Colonic mucosa (tissue), 4 donors: ENCODE data around the gene SLC16A7. TPM values are rescaled to one million over a fixed set of nuclear protein-coding genes. Genes with fewer than 3 reads are reported as not detected.

ENCODE experiments used
- DNase-seq: peaks from one replicate; pipeline ENCODE4 v3.0.0-alpha.2; 2020
- H3K27ac ChIP-seq: fragments of 200-600 bp; one replicate; pipeline ENCODE4 v1.8.0; 2021
- H3K27me3 ChIP-seq: fragments of 200-600 bp; one replicate; pipeline ENCODE4 v1.8.0; 2021
- H3K36me3 ChIP-seq: fragments of 200-600 bp; one replicate; pipeline ENCODE4 v1.8.0; 2021
- H3K4me1 ChIP-seq: fragments of 200-600 bp; one replicate; pipeline ENCODE4 v1.8.0; 2021; ENCODE audit warnings: mild to moderate bottlenecking
- H3K4me3 ChIP-seq: fragments of 200-600 bp; one replicate; pipeline ENCODE4 v1.8.0; 2021
- H3K9ac ChIP-seq, 2 donors: one replicate each; pipeline ENCODE4 v1.7.0; 2013; ENCODE audit warnings: control low read depth in 2 of 2, low read depth in 2 of 2, low read length in 2 of 2
- H3K9me3 ChIP-seq: fragments of 200-600 bp; one replicate; pipeline ENCODE4 v1.8.0; 2021
- CTCF ChIP-seq: fragments of 200-600 bp; IDR thresholded peaks from one replicate; pipeline ENCODE4 v1.8.0; 2022; ENCODE audit warnings: antibody characterized with exemption, mild to moderate bottlenecking
- intact Hi-C: fragments of 100-400 bp; cut with DNase I; formaldehyde crosslinking; loops from one replicate; pipeline ENCODE4 v1.14.1; 2022
- total RNA-seq, 2 donors: library from RNA; stranded (reverse); fragmentation: NEBNext Ultra II Directional in 1 of 2; extraction: Animal tissue kit (Norgen Biotek cat#: 25700) in 1 of 2; gene quantifications; one replicate each; pipeline ENCODE4 v1.2.1, GENCODE V29; 2021
- donor health status: healthy.
- donor health status: DM: no; HTN: no; CAD: no.
- donor health status: DM: no; HTN: no; CAD: no.

SLC16A7 gene, protein sequence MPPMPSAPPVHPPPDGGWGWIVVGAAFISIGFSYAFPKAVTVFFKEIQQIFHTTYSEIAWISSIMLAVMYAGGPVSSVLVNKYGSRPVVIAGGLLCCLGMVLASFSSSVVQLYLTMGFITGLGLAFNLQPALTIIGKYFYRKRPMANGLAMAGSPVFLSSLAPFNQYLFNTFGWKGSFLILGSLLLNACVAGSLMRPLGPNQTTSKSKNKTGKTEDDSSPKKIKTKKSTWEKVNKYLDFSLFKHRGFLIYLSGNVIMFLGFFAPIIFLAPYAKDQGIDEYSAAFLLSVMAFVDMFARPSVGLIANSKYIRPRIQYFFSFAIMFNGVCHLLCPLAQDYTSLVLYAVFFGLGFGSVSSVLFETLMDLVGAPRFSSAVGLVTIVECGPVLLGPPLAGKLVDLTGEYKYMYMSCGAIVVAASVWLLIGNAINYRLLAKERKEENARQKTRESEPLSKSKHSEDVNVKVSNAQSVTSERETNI
- 1 to 10 TPM; 4.4 to 9.5 TPM for total RNA-seq

DNA sequence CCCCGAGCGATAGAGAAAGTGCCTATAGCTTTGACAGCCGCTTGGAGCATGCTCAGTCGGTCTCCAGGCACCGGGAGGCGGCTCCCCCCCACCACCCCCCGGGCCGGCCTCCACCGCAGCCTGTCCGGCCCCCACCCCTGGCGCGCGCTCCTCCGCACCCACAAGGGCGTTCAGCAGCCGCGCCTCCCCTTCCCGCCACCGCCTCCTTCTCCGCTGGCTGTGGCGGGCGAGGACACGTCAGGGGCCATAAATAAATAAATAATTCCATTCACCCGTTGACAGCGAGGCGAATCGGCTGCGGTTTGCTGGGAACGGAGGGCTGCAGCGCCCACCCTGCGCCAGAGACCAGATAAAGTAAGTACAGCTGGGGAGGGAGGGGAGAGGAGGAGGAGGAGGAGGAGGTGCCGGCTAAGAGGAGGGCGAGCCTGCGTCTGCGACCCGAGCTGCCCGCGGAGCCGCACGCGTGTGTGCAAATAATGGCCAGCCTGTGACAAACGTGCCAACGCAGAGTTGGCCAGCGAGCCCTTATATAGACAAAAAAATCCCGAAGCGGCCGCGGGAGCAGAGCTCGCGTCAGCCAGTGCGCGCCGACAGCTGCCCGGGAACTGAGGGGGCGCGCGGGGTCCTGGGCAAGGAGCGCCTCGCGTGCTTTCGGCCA, at the start of gene SLC16A7:
SLC16A7 (plus strand) TSS at position 147 of the 658 bp plus-strand sequence. CDS start 108,773 bp downstream, outside the sequence.
- H3K27ac ChIP-seq = peak within 1 kb of the TSS; percentile 85
- H3K9me3 ChIP-seq = no peaks in the 10 kb centered on the region
- H3K36me3 ChIP-seq = no peaks in the 10 kb centered on the region
- intact Hi-C loops = no loop called here
- no peak for TF ChIP-seq CTCF
- H3K27me3 ChIP-seq = no peaks in the 10 kb centered on the region
- H3K4me1 ChIP-seq = no peaks in the 10 kb centered on the region
- H3K4me3 ChIP-seq = peak within 1 kb of the TSS; percentile 55
- peak; percentile 78 for DNase-seq
- peak within 1 kb of the TSS; percentile 52 to 89 for H3K9ac ChIP-seq

- H3K9ac ChIP-seq = no peak overlapping the region
- H3K27ac ChIP-seq = no peak overlapping the region
- H3K4me1 ChIP-seq = no peaks in the 10 kb centered on the region
- no peak for TF ChIP-seq CTCF
- H3K27me3 ChIP-seq = no peaks in the 10 kb centered on the region
- no peak for DNase-seq
- intact Hi-C loops = no loop called here
- H3K9me3 ChIP-seq = no peaks in the 10 kb centered on the region
- no peaks in the 10 kb centered on the region for H3K36me3 ChIP-seq
- no peak overlapping the region for H3K4me3 ChIP-seq
Observed at GRCh38 chr12:59548930-59549329, 46.9 kb upstream of the SLC16A7 start.

GRCh38 chr12:59559696-59560095, 36.1 kb upstream of the SLC16A7 start:
- no peak for TF ChIP-seq CTCF
- H3K9ac ChIP-seq = no peak overlapping the region
- no peaks in the 10 kb centered on the region for H3K27me3 ChIP-seq
- no peaks in the 10 kb centered on the region for H3K9me3 ChIP-seq
- H3K4me3 ChIP-seq = no peak overlapping the region
- H3K4me1 ChIP-seq = no peaks in the 10 kb centered on the region
- H3K36me3 ChIP-seq = no peaks in the 10 kb centered on the region
- no peak for DNase-seq
- intact Hi-C loops = no loop called here
- no peak overlapping the region for H3K27ac ChIP-seq

GRCh38 chr12:59570145-59570544, 25.7 kb upstream of the SLC16A7 start:
- TF ChIP-seq CTCF = no peak
- Histone ChIP-seq H3K4me1 (no peaks in the 10 kb centered on the region), H3K36me3 (no peaks in the 10 kb centered on the region), H3K27ac (no peak overlapping the region), H3K4me3 (no peak overlapping the region), H3K9ac (no peak overlapping the region), H3K9me3 (no peaks in the 10 kb centered on the region), H3K27me3 (no peaks in the 10 kb centered on the region)
- no peak for DNase-seq
- intact Hi-C loops = no loop called here

GRCh38 chr12:59574406-59574805, 21.4 kb upstream of the SLC16A7 start:
- Histone ChIP-seq H3K27me3 (no peaks in the 10 kb centered on the region), H3K36me3 (no peaks in the 10 kb centered on the region), H3K9me3 (no peaks in the 10 kb centered on the region), H3K9ac (no peak overlapping the region), H3K4me3 (no peak overlapping the region), H3K27ac (no peak overlapping the region), H3K4me1 (no peaks in the 10 kb centered on the region)
- no peak for DNase-seq
- intact Hi-C loops = no loop called here
- no peak for TF ChIP-seq CTCF
